ENCODE data around the gene TMEM119.
A peak's percentile ranks its signal among the peaks of the same experiment; 100 is the strongest.
"Not testable (repeated sequence)": the region's sequence is repeated elsewhere in the genome, so short reads cannot be mapped to it uniquely, and the experiment has no call there.

The TMEM119 gene

DNA sequence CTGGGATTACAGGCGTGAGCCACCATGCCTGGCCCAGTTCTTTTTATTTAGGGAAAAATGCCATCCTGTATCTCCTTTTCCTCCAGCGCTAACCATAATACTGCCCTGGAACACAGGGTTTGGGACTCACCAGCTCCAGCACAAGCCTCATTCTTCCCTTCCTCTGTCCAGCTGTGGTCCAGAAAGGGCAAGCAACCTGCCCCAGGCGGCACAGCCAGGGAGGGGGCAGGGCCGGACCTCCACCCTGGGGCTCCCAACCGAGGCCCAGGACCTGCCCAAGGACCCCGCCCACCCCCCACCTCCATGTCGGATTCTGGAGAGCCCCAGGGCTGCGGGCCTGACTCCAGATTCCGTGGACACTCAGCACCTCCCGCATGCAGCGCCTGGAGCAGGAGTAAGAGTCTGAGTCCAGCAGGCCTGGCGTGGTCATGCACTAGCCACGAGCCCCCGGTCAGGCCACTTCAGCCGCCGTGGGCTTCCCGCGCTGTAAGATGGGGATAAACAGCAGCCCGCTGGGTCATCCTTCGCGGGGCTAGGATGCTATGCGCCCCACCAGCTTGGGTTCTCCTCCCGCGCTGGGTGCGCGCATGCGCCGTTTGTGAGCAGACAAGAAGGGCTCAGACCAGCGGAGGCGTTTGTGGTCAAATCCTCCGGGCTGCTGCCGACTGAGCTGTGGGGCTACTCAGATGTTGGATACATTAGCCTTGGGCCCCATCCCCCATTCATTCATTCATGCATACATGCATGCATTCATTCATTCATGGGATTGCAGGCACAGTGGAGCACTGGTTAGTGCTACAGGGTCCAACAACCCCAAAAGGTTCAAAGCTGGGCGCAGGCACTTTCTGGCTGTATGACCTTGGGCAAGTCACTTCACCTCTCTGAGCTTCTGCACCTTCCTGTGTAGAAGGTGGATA, 16.3 kb downstream of the TMEM119 start:
- no peak for DNase-seq

- DNase-seq: no peak
Observed at GRCh38 chr12:108580531-108580930, 17.4 kb downstream of the TMEM119 start.

- no peak for DNase-seq
Observed at GRCh38 chr12:108578813-108579212, 19.1 kb downstream of the TMEM119 start.

GRCh38 chr12:108578264-108578663, 19.6 kb downstream of the TMEM119 start:
- DNase-seq: no peak

GRCh38 chr12:108577458-108577857, 20.4 kb downstream of the TMEM119 start:
- no peak for DNase-seq

GRCh38 chr12:108576660-108577234, 21.1 kb downstream of the TMEM119 start:
- no peak for DNase-seq

GRCh38 chr12:108575199-108575912, 22.5 kb downstream of the TMEM119 start:
- DNase-seq: no peak

- not testable (repeated sequence) for DNase-seq
Observed at GRCh38 chr12:108574276-108574675, 23.6 kb downstream of the TMEM119 start.

- DNase-seq: no peak
Observed at GRCh38 chr12:108573317-108573716, 24.6 kb downstream of the TMEM119 start.

DNA sequence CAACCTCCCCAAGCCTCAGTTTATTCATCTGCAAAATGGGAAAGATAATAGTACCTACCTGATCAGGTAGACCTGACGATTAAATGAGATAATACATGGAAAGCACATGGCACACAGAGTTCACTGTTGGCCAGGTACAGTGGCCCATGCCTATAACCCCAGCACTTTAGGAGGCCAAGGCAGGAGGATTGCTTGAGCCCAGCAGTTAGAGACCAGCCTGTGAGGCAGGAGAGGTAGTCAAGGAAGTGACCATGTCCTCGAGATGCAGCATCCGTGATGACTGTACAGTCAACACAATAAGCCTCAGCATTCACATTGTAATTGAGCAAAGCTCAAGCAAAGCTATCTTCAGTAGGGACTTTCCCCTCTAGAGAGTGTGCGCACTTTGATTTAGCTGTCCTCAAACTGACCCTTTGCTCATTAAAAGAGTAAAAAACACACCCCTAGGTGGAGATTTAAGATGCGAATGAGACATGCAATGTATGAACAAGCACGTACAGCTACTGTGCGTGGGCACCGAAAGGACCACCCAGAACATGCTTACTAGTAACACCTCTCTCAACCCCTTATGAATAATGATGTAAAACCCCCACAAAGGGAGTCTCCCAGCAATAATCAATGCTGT, 25.6 kb downstream of the TMEM119 start:
- DNase-seq: no peak

GRCh38 chr12:108571609-108572165, 26.2 kb downstream of the TMEM119 start:
- DNase-seq: no peak

GRCh38 chr12:108570743-108571608, 26.9 kb downstream of the TMEM119 start:
- no peak for DNase-seq

GRCh38 chr12:108568338-108569154, 29.3 kb downstream of the TMEM119 start:
- no peak for DNase-seq

- DNase-seq: no peak
Observed at GRCh38 chr12:108567406-108568337, 30.2 kb downstream of the TMEM119 start.

- no peak for DNase-seq
Observed at GRCh38 chr12:108566452-108566851, 31.4 kb downstream of the TMEM119 start.

GRCh38 chr12:108565976-108566375, 31.9 kb downstream of the TMEM119 start:
- peak; percentile 64 for DNase-seq

GRCh38 chr12:108565146-108565545, 32.7 kb downstream of the TMEM119 start:
- DNase-seq: no peak

GRCh38 chr12:108564724-108565123, 33.2 kb downstream of the TMEM119 start:
- no peak for DNase-seq

- no peak for DNase-seq
Observed at GRCh38 chr12:108563804-108564151, 34.1 kb downstream of the TMEM119 start.
